K562 (cell line): ENCODE data around the gene IRAK3. TPM values are rescaled to one million over a fixed set of nuclear protein-coding genes. Genes with fewer than 3 reads are reported as not detected.

ENCODE experiments used
- ATAC-seq: fragments of 200-7000 bp; cut with Tn5 transposase; 3 replicates; pipeline ENCODE4 v1.9.1; 2020; ENCODE audit warnings: moderate library complexity
- BruUV-seq: library from RNA; stranded (reverse); fragments of 400-500 nt; replicated peaks from 2 replicates; lab custom pipeline; 2021; lab: Mats Ljungman, UMichigan
- CTCF ChIA-PET: fragments of 300-600 bp; formaldehyde crosslinking; extraction: SDS; loops from one replicate; lab custom pipeline; 2021; ENCODE audit warnings: low intra/inter-chr PET ratio; lab: Yijun Ruan, JAX
- POLR2A ChIA-PET: fragments of 300-600, 350-650 bp; sonication (Branson Sonifier 250); formaldehyde crosslinking; extraction: SDS; loops from one replicate; lab custom pipeline; 2021; ENCODE audit warnings: antibody characterized with exemption, inconsistent platforms; lab: Yijun Ruan, JAX
- DNase-seq, 4 experiments: peaks; one replicate each; pipeline versions ENCODE4 v3.0.0 to v3.0.0-alpha.2; 2011 to 2018; ENCODE audit warnings: low spot score in 3 of 4, mixed read lengths in 3 of 4; ENCODE audit errors: extremely low read depth in 1 of 4
- FAIRE-seq: peaks from 2 replicates; lab custom pipeline; 2011; peaks lifted over from hg19 to GRCh38; lab: Jason Lieb, UNC
- H2AFZ ChIP-seq: 2 replicates; pipeline ENCODE4 v1.6.0; 2011; ENCODE audit warnings: low read depth, low read length, control low read depth, inconsistent platforms
- H3K27ac ChIP-seq: fragments of 200-600 bp; 3 replicates; pipeline ENCODE4 v1.8.0; 2011; ENCODE audit warnings: low read depth, mild to moderate bottlenecking, control low read depth, inconsistent platforms, low read length, moderate library complexity, mixed read lengths; ENCODE audit errors: extremely low read depth
- H3K27me3 ChIP-seq, 2 experiments: fragments of 300-600 bp in 1 of 2; 2 replicates in 1 of 2; 3 replicates in 1 of 2; pipeline versions ENCODE4 v1.6.0 to v1.8.0; 2011; ENCODE audit warnings: inconsistent platforms in 2 of 2, low read length in 2 of 2, mild to moderate bottlenecking in 1 of 2, mixed read lengths in 1 of 2, moderate library complexity in 1 of 2; ENCODE audit not compliant: control insufficient read depth in 2 of 2, insufficient read depth in 2 of 2
- H3K36me3 ChIP-seq: fragments of 300-600 bp; 3 replicates; pipeline ENCODE4 v1.8.0; 2011; ENCODE audit warnings: mild to moderate bottlenecking, low read length, inconsistent platforms; ENCODE audit not compliant: control insufficient read depth, insufficient read depth
- H3K4me1 ChIP-seq, 2 experiments: fragments of 200-600 bp in 1 of 2; replicated peaks in 1 of 2; 2 replicates in 1 of 2; 3 replicates in 1 of 2; pipeline versions ENCODE4 v1.5.1 to v1.8.0; 2011; ENCODE audit warnings: inconsistent platforms in 2 of 2, low read length in 2 of 2, mild to moderate bottlenecking in 1 of 2, mixed read lengths in 1 of 2, moderate library complexity in 1 of 2; ENCODE audit not compliant: control insufficient read depth in 2 of 2, insufficient read depth in 2 of 2
- H3K4me2 ChIP-seq: 2 replicates; pipeline ENCODE4 v1.6.1; 2011; ENCODE audit warnings: low read length, control low read depth, inconsistent platforms, mixed read lengths; ENCODE audit not compliant: insufficient read depth
- H3K4me3 ChIP-seq: fragments of 200-600 bp; sonication (generic), shearing (Covaris generic); 2 replicates; pipeline ENCODE4 v1.5.1; 2016; ENCODE audit warnings: control low read depth, inconsistent platforms
- H3K79me2 ChIP-seq: fragments of 200-600 bp; 3 replicates; pipeline ENCODE4 v1.8.0; 2011; ENCODE audit warnings: low read length, inconsistent platforms; ENCODE audit not compliant: control insufficient read depth, insufficient read depth
- H3K9ac ChIP-seq, 2 experiments: 2 replicates each; pipeline versions ENCODE4 v1.6.0 to v1.6.1; 2011; ENCODE audit warnings: low read depth in 2 of 2, low read length in 2 of 2, control low read depth in 1 of 2, inconsistent platforms in 1 of 2, mild to moderate bottlenecking in 1 of 2, mixed read lengths in 1 of 2; ENCODE audit not compliant: insufficient read depth in 1 of 2
- H3K9me1 ChIP-seq: one replicate; pipeline ENCODE4 v1.6.0; 2011; ENCODE audit warnings: inconsistent platforms, mild to moderate bottlenecking, low read length, moderate library complexity; ENCODE audit not compliant: control insufficient read depth, insufficient read depth
- H3K9me3 ChIP-seq: replicated peaks from 2 replicates; pipeline ENCODE4 v1.5.1; 2011; ENCODE audit warnings: low read depth, low read length, inconsistent platforms; ENCODE audit not compliant: control insufficient read depth, insufficient read depth
- H4K20me1 ChIP-seq: replicated peaks from 2 replicates; pipeline ENCODE4 v1.6.1; 2011; ENCODE audit warnings: low read length, inconsistent platforms, mixed read lengths; ENCODE audit not compliant: control insufficient read depth, insufficient read depth
- CAMTA2 ChIP-seq: fragments of 250-450 bp; sonication (Bioruptor Pico); conservative IDR thresholded peaks from 2 replicates; pipeline ENCODE4 v1.5.1; 2022
- CHD7 ChIP-seq: fragments of 200-600 bp; sonication (generic); IDR thresholded peaks from one replicate; pipeline ENCODE4 v1.6.1; 2012; ENCODE audit warnings: mild to moderate bottlenecking, low read depth, low read length, inconsistent platforms
- EZH2 ChIP-seq: IDR thresholded peaks from 2 replicates; pipeline ENCODE4 v1.6.1; 2012; ENCODE audit warnings: low read depth, mild to moderate bottlenecking, inconsistent platforms, low read length, borderline replicate concordance
- HDAC3 ChIP-seq: fragments of 450-650 bp; IDR thresholded peaks from 2 replicates; pipeline ENCODE4 v1.6.1; 2018; ENCODE audit warnings: borderline replicate concordance, mild to moderate bottlenecking, moderate library complexity; ENCODE audit not compliant: partially characterized antibody
- MAX ChIP-seq: sonication (generic); formaldehyde crosslinking; IDR thresholded peaks from 2 replicates; pipeline ENCODE4 v1.9.0; 2022; ENCODE audit warnings: mild to moderate bottlenecking, missing genetic modification reagents
- PRMT5 ChIP-seq: sonication (generic); formaldehyde crosslinking; IDR thresholded peaks from 2 replicates; pipeline ENCODE4 v1.5.0; 2020; ENCODE audit warnings: missing genetic modification reagents
- ZBTB33 ChIP-seq: sonication (generic); formaldehyde crosslinking; IDR thresholded peaks from 2 replicates; pipeline ENCODE4 v1.8.1; 2023; ENCODE audit warnings: mild to moderate bottlenecking, missing genetic modification reagents
- ZFP30 ChIP-seq: fragments of 250-450 bp; sonication (Bioruptor Pico); IDR thresholded peaks from 2 replicates; pipeline ENCODE4 v1.8.0; 2022; ENCODE audit warnings: moderate library complexity, mild to moderate bottlenecking, inconsistent platforms, borderline replicate concordance
- WGBS: fragments of 100-300 bp; shearing (Covaris generic); methylation state at CpG from one replicate; pipeline ENCODE4 v1.1.6; 2016; ENCODE audit warnings: low coverage, mixed read lengths; ENCODE audit not compliant: insufficient coverage; ENCODE audit errors: missing lambda C conversion rate; 5-methylcytosine and 5-hydroxymethylcytosine counted together
- in situ Hi-C: fragments of 300-500 bp; cut with MboI; formaldehyde crosslinking; loops from 4 replicates; pipeline ENCODE4 v1.15.0; 2018; ENCODE audit warnings: inconsistent platforms, mixed read lengths
- intact Hi-C: fragments of 100-400 bp; cut with micrococcal nuclease; formaldehyde crosslinking; loops from 2 replicates; pipeline ENCODE4 v1.14.2; 2022
- polyA plus RNA-seq, 8 experiments: library from polyadenylated mRNA; depleted of rRNA in 4 of 8; stranded (reverse) in 5 of 8; unstranded in 3 of 8; fragments of >200 nt; fragmentation: Nextera tagmentation in 2 of 8; fragmentation: Illumina TruSeq in 1 of 8; extraction: Ambion mirVana in 2 of 8; extraction: Trizol in 1 of 8; gene quantifications; 2 replicates each; pipeline versions ENCODE4 v1.2.1 to v1.2.3, GENCODE V29; 2011 to 2014; ENCODE audit warnings: inconsistent platforms in 1 of 8, missing spikeins in 1 of 8
- total RNA-seq, 7 experiments: library from RNA; depleted of rRNA in 6 of 7; stranded (reverse); fragments of >200 nt in 6 of 7; fragmentation: Illumina TruSeq in 2 of 7; extraction: Trizol in 2 of 7; gene quantifications; 2 replicates each; pipeline versions ENCODE4 v1.2.1 to v1.2.3, GENCODE V29; 2011 to 2021; ENCODE audit warnings: low replicate concordance in 1 of 7

Gene IRAK3
- total and polyA plus RNA-seq, 9 of the 15 experiments (the other 6 are each of a cell fraction or from before 2014, with no cell fraction given), result 0.06 to 0.09 (median 0.07) TPM; not detected in 6

- Histone ChIP-seq H3K9me3 (no peaks in the 10 kb centered on the region), H3K79me2 (peaks cover 43% of the 10 kb centered on the region), H3K4me3 (no peak overlapping the region), H3K36me3 (peaks cover 7% of the 10 kb centered on the region; the same call in 2 of the 3 replicates), H3K27me3 (no peaks in the 10 kb centered on the region), H3K27ac (no peak overlapping the region), H4K20me1 (no peaks in the 10 kb centered on the region; the same call in 1 of the 2 replicates), H3K9ac (no peak overlapping the region), H2AFZ (no peak overlapping the region)
- no peak for FAIRE-seq
- POLR2A ChIA-PET, result interaction anchor here (0.8 kb wide), 1 partner anchor 11 kb away, joined by 3 read pairs; no protein-coding TSS in a partner anchor
- intact Hi-C loops, result no loop called here
- no peak for ATAC-seq
- BruUV-seq, result no TSS peak
- CTCF ChIA-PET, result no interaction called here
- TF ChIP-seq EZH2 (no peak), HDAC3 (no peak), PRMT5 (CRISPR knock-in tag) (no peak), CAMTA2 (CRISPR knock-in tag) (no peak), ZBTB33 (CRISPR knock-in tag) (peak; percentile 42; the same call in 1 of the 2 replicates), CHD7 (no peak), ZFP30 (no peak), MAX (CRISPR knock-in tag) (no peak)
- TF ChIP-seq, all 486 proteins: peak for 1
- DNase-seq, result no peak
- no peak overlapping the region for H3K4me2 ChIP-seq
- 92% methylated on average over 9 of the region's 28 CpGs for WGBS
- H3K9me1 ChIP-seq, result no peaks in the 10 kb centered on the region
- H3K4me1 ChIP-seq, result peaks cover 0 to 8% of the 10 kb centered on the region in 2 experiments; a peak in 2 of 5 replicates
- in situ Hi-C loops, result no loop called here
Measured at GRCh38 chr12:66160704-66161103, 28.3 kb upstream of the IRAK3 start.
